Measurements from ENCODE around the gene CCDC154.

CCDC154 gene

DNA sequence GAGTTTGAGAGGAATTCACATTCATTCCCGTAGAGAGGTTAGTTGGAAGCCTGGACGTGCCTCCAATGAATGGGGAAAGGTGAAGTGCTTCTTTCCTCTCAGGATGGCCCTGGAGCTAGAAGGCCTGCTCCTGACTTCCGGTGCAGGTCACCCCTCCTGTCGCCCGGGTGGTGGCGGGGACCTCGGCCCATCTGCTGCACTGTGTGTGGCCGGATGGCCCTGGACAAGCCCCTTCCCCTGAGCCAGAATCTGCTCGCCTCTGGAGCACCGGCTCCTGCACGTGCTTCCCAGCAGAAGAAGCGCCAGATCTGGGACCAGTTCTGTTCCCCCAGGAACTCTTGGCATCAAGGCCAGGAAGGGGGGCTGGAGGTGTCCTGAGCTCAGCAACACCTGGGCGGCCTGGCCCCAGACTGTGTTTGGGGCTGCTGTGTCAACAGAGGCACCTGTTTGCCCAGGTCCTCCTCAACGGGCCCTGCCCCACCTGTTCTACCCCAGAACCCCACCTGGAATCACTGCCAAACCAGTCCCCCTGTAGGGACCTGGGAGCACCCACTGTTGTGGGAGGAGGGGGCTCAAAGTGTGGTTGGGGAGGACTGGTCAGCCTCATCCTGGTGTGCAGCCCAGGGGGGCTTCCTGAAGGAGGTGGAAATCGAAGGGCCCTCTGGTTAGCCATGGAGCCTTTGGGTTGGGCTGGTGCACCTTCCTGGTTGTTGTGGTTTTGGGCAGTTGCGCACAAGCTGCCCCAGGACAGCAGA lies 18.6 kb downstream of the CCDC154 start:
- DNase-seq (ENCODE audit: low read depth): no peak

DNA sequence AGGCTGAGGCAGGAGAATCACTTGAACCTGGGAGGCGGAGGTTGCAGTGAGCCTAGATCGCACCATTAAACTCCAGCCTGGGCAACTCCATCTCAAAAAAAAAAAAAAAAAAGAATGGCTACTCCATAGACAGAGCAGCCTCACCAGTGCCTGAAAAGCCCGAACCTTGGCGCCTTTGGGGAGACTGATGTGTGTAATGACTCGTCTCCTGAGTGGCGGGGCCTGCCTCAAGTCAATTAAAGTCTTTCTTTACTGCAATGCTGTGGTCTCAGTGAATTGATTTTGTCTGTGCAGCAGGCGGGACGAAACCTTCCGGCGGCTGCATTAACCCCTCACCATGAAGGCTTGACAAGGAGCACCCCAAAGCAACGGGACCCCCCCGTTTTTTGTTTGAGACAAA lies 20.3 kb downstream of the CCDC154 start:
- no peak for DNase-seq (ENCODE audit: low read depth)

DNA sequence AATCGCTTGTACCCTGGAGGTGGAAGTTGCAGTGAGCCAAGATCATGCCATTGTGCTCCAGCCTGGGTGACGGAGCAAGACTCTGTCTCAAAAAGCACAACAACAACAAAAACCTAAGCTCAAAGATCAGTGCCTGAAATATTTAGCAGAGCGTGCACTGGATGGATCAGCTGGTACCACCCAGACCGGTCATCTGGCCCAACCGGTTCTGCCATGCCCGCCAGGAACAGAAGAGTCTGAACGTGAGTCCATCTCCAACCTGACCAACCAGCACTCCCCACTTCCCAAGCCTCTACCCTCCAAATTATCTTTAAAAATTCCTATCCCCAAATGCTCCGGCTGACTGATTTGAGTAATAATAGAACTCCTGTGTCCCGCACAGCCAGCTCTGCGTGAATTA lies 22.3 kb downstream of the CCDC154 start:
- DNase-seq (ENCODE audit: low read depth): no peak

DNA sequence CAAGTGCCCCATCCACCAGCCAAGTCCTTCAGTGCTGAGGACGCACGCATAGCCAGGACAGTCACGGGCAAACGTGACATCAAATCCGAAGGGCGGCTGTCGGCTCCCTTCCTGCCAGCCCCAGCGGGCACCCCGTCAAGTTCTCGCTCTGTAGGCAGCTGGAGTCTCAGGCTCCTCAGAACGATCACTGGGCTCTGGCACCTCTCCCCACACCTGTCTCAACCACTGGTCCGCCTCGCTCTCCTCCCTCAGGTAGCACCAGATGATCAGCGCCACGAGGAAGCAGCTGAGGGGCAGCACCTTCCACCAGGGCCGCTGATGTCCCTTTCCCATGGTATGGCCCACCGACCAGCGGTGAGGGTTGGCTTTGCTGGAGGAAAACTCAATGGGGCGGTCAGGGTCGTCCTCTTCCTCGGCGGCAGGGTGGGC lies 24.2 kb downstream of the CCDC154 start:
- no peak for DNase-seq (ENCODE audit: low read depth)

DNA sequence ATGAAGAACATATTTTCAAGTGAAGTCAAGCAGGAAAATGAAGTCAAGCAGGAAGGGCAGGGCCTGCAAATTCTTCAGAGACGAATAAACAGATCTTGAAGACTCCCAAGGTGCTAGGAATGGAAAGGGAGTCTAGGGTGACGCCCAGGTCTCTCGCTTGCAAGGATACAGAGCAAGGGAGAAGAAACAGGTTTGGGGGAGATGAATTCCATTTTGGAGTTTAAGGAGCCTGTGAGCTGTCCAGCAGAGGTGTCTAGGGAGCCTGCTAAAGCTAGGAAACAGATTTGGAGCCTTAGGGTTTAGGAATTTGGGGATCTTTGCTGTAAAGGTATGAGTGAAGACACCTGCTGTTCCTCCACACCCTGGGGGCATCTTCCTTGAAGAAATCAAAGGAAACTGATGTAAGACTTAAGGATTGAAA lies 27.8 kb downstream of the CCDC154 start:
- no peak for DNase-seq (ENCODE audit: low read depth)

DNA sequence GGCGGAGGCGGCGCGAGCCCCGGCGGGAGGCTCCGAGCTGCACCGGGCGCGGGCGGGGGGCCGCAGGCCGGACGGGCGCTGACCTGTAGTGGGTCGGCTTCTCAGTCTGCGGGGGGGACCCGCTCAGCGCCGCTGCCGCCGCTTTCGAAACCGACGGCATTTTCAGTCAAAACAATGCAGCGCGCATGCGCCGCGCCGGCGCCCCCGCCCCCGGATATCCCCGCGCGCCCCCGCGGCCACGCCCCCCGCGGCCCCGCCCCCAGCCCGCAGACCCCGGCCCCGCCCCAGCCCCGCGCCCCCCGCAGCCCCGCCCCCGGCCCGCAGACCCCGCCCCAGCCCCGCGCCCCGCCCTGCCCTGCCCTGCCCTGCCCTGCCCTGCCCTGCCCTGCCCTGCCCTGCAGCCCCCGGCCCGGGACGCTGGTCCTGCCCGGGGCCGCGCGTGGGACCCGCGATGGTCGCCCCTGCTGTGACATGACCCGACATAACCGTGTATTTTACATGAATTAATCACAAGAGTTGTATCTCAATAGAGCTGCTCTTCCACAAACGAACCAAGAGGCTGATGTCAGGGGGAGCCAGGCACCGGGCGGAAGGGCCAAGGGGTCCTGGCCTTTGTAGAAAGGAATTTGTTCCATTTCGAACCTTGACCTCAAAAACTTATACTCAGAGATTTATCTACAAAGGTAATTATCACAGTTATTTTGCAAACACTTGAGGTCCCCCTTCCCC lies 29.7 kb downstream of the CCDC154 start, which contains the start of gene UNKL:
Gene UNKL, minus strand, starts transcription at position 173 of the 729 bp plus-strand sequence. Its CDS starts 13 bp downstream, at position 160.
- peak; percentile 76 for DNase-seq (ENCODE audit: low read depth)

DNA sequence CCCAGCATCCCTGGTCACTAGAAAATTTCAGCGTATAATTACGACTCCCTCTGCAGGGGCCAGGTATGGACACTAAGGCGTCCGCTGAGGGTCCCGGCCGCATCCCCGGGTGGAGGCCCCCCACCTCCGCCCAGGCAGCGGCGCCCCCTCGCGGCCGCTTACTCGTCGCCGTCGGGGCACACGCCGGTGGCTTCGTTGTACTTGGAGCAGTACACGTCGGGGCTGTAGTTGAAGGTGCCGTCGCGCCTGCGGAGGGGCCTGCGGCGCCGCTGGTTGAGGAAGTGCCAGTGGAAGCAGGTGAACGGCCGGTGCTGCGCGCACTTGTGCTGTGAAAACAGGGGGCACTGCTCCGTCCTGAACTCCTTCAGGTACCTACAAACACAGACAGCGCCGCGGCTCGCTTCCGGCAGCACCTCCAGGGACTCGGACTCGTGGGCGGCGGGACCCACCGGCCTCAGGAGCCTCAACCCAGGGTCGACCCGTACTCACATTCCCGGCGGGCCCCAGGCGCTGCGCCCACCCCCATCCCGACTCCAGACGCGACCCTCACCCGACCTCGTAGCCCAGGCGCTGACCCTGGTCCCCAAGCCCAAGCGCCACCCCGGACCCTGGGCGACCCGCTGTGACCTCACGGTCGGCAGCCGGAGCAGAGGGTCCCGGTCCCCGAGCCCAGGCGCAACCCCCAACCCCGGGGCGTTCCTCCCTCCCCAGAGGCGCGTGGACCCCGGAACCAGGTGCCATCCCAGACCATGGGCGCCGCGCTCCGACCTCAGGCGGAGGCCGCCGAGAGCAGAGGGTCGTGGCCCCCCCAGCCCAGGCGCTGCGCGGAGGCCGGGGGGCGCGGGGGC lies 30.4 kb downstream of the CCDC154 start:
- DNase-seq (ENCODE audit: low read depth): peak; percentile 59

DNA sequence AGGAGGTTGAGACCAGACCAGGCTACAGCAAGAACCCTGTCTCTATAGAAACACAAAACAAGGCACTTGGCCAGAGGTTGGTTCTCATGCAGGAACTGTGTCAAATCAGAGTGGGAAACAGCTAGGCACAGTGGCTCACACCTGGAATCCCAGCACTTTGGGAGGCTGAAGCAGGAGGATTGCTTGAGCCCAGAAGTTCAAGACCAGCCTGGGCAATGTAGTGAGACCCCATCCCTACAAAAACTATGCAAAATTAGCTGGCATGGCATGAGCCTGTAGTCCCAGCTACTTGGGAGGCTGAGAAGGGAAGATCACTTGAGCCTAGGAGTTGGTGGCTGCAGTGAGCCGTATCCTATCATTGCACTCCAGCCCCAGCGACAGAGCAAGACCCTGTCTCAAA lies 31.5 kb downstream of the CCDC154 start:
- no peak for DNase-seq (ENCODE audit: low read depth)

DNA sequence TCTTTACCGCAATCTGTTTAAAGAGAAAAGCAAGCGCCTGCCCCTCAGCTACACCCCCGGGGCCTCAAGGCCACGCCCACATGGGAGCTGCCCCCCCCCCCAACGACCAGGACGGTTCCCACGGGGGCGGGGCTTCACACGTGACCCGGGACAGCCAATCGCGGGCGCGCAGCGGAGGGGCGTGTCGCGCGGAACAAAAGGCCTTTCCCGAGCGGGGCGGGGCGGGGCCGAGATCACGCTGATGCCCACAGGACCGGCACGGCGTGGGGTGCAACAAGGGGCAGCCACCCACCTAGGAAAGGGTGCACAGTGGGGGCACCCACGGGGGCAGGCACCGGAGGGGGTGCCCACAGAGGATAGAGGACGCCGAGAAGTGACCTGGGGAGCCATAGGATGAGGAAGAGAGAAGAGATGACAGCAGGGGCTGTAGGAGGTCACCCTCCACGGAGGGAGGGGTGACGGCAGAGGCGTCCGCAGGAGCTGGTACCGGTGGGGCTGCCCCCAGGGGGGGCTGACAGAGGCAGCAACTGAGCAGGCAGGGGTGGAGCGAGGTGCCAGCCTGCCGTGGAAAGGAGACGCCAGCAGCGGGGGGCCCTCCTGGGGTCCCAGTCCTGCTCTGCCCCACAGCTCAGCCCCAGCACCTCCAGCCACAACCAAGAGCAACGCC lies 36.1 kb downstream of the CCDC154 start:
- peak; percentile 94 for DNase-seq (ENCODE audit: low read depth)

DNA sequence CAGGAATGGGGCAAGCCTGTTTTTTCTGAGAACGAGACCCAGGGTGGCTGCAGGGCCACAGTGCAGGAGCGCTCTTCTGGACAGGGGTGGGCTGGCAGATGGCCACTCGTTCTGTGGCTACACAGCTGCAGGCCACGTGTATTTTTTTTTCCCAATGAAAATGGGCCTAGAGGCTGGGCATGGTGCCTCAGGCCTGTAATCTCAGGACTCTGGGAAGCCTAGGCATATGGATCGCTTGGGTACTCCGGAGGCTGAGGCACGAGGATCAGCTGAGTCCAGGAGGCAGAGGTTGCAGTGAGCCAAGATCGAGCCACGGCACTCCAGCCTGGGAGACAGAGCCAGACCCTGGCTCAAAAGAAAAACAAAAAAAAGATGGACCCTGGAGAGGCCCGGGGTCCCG lies 36.6 kb downstream of the CCDC154 start:
- DNase-seq (ENCODE audit: low read depth): no peak

DNA sequence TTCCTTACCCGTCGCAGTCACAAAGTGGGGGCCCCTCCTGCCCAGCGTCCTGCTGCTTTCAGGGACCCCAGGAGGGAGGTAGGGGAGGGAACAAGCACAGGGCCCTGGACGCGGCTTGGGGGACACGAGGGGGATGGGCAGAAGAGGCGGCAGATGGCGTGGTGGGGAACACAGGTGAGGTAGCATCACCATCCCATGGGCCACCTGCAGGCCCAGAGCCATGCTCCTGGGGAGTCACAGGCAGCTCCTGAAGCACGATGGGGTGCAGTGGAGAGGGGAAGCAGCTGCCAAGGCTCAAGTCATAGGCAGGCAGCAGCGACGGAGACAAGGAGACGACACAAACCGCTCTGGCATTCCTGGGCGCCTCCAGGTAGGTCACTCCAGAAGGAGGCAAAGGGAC lies 40.6 kb downstream of the CCDC154 start:
- DNase-seq (ENCODE audit: low read depth): no peak

DNA sequence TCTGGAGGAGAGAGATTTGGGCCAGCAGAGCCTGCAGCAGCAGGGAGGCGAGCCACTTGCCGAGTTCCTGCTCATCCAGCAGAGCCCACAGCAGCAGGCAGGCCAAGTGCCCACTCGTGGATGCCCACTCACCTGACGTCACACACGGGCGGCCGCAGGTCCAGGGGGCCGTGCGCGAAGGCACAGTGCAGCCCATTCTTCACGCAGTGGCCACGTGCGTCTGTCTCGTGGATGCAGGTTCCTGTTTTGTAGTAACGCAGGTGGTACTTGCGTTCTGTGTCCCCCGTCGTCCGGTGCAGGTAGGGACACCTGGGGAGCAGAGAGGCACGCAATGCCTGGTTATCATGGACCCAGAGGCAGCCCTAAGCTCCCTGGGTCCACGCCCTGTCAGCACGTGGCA lies 41.3 kb downstream of the CCDC154 start:
- no peak for DNase-seq (ENCODE audit: low read depth)

DNA sequence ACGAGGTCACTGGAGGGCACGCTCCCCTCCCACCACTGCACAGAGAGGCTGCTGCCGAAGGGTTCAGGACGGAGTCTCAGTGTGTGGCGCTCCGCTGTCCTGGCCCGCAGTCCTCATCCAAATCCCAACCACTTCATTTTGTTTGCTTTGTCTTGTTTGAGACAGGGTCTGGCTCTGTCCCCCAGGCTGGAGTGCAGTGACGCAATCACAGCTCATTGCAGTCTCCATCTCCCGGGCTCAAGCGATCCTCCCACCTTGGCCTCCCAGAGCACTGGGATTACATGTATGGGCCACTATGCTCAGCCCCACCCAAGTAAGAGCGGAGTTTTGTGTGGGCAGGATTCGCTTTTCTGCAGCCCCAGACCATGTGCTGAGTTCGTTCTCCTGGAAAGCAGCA lies 42.6 kb downstream of the CCDC154 start:
- DNase-seq (ENCODE audit: low read depth): no peak

DNA sequence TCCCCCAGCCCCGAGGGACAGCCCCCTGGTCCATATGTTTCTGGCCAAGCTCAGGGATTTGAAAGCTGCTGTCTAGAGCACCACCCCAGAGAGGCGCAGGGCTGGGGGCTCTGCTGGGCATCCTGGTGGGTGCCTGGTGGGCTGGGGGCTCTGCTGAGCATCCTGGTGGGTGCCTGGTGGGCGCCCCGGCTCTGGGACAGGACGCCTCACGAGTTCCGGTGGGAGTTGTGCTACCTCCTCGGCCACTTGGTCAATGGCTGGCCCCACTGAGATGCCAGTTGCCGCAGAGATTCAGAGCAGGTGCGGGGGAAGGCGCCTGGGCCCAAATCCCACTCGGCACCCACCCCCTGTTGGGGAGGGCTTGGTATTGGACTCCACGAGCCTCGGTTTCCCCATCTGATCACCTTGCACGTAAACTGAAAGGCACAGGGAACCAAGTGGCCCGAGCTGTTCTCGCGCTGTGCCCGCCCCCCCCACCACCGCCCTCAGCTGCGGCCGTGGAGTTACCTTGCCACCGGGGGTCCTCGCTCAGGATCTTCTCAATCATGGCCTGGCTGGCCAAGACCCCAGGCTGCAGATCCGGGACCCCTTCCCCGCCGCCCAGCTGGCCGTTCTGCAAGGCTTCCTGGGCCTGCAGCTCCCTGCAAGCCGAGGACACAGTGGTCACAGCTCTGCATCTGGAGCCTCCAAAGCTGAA lies 43.1 kb downstream of the CCDC154 start:
- DNase-seq (ENCODE audit: low read depth): no peak

DNA sequence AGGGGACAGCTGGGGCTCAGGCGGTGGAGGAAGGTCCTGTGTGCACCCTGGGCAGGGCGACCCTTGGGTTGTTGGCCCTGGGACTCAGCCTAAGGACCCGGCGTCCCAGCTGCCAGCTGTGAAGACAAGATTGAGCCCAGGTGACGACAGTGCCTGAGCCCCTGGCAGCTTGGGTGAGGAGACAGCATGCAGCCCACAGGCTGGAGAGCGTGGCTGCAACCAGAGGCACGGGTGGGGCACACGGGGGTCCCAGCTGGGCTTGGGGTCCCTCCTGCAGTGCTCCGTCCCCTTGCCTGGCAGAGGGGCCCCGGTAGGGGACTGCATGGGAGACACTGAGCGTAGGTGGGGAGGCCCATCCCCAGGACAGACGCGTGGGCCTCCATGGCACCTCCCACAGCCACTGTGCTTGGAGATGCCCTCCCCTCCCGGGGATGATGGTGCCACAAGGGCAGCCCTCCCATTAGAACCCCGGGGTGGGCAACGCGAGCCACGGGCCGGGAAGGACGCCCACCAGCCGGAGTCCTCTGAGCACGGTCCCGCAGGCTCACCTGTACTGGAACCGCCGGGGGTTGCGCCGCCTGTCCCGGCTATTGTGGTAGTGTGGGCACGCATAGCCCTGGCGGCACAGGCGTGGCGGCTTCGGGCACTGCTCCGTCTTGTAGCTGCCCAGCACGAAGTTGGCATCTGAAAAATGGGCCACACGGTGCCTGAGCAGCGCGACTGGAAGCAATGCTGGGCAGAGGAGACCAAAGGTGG lies 45.4 kb downstream of the CCDC154 start:
- DNase-seq (ENCODE audit: low read depth): no peak

DNA sequence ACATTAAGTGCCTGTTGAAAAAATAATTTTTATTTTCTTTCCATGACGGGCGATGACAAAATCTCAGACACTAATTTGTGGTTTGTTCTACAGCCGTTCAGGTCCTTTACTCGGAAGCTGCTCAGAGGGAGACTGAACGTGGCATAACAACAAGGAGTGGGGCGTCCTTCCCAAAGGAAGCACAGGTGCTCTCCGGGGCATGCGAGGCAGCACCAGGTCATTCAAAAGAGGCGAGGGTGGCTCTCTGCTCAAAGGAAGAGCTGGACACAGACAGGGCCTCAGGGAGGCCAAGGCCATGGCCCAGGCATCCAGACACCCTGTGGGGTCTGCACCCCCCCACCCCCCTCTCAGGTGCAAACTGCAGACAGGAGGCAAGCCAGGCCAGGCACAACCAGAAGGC lies 46.0 kb downstream of the CCDC154 start:
- DNase-seq (ENCODE audit: low read depth): no peak

DNA sequence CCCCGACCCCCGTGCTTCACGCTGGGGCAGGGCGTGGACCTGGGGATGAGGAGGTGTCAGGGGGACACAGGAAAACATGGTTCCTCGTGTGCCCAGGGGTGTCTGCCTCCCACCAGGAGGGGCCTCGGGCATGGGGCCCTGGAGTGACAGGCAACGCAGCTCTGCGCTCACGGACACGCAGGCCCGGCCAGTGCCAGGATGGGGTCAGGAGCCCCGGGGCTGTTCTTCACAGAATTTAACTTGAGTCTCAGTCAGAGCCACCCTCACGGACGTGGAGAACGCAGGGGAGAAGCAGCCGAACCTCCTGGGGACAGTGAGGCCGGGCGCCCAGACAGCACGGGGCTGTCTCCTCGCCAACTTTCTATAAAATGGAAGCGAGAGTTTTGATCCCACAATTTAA lies 46.6 kb downstream of the CCDC154 start:
- no peak for DNase-seq (ENCODE audit: low read depth)

DNA sequence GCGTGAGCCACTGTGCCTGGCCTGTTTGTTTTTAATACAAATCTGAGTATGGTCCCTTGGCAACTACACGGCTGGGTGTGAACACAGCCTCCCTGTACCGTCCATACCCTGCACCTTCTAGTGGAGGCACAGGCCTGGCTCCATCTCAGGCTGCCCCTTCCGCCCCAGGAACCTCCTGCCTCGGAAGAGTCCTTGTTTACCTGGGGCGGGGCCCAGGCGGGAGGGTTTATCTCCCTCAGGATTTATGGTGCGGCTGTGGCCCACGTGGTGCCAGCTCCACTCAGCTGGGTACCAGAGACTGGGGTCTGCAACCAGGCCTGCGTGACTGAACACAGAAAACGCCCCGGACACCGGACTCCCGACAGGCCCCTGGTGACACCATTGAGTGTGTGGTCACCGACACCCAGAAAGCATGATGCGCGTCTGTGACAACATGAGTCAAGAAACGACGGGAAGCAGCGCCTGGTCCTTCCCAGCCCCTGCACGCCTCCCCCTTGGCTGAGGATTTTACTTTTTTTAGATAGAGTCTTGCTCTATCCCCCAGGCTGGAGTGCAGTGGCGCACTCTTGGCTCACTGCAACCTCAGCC lies 48.8 kb downstream of the CCDC154 start:
- DNase-seq (ENCODE audit: low read depth): no peak

DNA sequence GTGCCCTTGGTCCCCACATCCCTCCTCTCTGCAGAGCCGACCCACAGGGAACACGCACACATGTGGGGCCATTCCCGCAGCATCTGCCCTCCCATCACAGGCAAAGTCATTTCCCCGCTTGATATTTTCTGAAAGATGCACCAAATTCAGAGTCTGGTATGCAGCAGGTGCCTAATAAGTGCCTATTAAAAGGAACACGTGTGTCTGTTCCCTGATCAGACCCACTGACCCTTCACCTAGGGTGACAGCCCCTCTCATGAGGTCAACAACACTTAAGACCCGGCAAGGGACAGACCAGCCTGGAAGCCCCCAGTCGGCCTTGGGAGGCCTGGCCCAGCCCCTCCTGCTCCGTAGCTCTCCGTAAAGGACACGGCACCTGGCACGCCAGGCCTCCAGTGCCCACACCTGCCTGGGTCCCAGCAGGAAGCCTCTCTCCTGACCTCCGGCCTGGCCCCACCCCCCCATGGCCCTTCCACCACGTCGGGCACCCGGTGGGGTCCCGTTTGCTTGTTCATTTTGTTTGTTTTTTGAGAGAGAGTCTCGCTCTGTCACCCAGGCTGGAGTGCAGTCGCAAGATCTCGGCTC lies 49.9 kb downstream of the CCDC154 start:
- DNase-seq (ENCODE audit: low read depth): no peak

DNA sequence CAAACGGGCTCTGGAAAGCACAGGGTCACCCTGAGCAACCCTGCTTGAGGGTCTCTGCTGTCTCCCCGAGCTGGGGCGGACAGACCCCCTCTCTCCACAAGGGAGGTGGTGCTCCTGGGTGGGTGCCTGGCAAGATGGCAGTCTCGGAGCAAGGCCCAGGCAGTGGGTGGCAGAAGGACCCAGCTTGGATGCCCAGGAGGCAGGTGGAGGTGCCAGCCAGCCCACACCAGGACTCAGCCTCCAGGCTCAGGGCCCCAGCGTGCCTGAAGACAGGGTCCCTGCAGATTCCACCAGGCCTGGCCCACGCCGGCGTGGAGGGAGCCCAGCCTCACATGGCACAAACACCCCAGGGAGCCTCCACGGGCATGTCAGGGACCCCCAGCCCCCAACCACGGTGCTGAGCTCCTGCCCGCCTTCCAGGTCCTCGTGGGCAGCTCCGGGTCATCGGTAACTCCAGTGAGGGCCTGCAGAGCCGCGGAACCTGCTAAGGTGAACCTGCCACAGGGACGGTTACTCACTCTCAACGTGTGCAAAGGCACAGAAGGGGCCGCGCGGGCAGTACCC lies 50.7 kb downstream of the CCDC154 start:
- no peak for DNase-seq (ENCODE audit: low read depth)
